GM12873 (cell line): ENCODE data around the gene ALPI.

ENCODE experiments used
- TF ChIP-seq, protein P1 (sequence below): IDR thresholded peaks from 2 replicates; pipeline ENCODE4 v1.5.1; 2012; ENCODE audit warnings: low read depth, mild to moderate bottlenecking, moderate library complexity, low read length, control low read depth; ENCODE audit not compliant: insufficient read depth; ENCODE audit errors: missing control alignments

The ALPI gene

DNA sequence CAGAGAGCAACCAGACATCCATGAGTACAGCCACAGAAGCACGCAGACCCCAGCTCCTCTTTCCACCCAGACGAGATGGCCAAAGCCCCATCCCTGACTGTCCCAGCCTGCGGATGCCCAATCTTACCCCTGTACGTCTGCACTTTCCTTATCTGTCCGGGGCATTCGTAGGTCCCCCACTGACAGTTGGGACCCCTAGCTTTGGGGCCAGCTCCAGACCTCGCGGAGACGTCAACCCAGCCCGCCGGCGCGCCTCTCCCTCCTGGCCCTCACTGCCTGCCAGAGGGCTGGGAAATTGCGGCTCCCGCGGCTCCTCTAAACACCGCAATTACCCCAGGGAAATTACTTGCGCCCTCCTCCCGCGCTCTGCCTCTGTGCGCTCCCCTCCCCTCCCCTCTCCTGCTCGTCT, 29.4 kb downstream of the ALPI start:
- TF ChIP-seq, protein P1, sequence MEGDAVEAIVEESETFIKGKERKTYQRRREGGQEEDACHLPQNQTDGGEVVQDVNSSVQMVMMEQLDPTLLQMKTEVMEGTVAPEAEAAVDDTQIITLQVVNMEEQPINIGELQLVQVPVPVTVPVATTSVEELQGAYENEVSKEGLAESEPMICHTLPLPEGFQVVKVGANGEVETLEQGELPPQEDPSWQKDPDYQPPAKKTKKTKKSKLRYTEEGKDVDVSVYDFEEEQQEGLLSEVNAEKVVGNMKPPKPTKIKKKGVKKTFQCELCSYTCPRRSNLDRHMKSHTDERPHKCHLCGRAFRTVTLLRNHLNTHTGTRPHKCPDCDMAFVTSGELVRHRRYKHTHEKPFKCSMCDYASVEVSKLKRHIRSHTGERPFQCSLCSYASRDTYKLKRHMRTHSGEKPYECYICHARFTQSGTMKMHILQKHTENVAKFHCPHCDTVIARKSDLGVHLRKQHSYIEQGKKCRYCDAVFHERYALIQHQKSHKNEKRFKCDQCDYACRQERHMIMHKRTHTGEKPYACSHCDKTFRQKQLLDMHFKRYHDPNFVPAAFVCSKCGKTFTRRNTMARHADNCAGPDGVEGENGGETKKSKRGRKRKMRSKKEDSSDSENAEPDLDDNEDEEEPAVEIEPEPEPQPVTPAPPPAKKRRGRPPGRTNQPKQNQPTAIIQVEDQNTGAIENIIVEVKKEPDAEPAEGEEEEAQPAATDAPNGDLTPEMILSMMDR, result no peak

DNA sequence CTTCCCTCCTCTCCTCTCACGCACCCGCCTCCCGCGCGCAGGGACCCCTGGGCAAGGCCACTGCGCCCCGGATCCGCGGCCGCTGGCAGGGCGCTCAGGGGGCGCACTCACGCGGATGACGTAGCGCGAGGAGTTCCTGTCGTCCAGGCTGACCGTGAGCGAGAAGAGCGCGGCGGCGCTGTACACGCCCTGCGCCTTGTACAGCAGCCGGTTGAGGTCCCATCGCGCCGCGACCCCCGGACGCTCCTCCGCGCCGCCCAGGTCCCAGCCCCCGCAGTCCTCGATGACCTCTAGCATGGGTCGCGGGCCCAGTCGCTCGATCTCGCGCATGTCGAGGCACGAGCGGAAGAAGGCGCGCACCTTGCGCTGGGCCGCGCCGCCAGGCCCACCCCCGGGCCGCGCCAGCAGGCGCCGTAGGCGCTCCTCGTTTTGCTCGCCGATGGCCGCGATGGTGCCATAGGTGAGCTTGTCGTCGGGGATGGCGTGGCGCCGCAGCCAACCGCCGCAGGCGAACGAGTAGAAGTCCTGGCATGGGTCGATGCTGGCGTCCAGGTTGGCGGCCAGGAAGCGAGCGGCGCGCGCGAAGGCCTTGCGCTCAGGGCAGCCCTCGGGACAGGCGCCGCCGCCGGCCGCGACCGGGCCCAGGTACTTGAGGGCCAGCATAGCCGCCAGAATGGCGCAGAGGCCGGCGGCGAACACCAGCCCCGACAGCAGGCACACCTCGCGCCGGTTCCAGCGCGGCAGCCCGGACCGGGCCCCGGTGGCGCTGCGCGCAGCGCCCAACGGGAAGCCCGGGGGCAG, 30.0 kb downstream of the ALPI start:
- TF ChIP-seq, protein P1, result no peak

DNA sequence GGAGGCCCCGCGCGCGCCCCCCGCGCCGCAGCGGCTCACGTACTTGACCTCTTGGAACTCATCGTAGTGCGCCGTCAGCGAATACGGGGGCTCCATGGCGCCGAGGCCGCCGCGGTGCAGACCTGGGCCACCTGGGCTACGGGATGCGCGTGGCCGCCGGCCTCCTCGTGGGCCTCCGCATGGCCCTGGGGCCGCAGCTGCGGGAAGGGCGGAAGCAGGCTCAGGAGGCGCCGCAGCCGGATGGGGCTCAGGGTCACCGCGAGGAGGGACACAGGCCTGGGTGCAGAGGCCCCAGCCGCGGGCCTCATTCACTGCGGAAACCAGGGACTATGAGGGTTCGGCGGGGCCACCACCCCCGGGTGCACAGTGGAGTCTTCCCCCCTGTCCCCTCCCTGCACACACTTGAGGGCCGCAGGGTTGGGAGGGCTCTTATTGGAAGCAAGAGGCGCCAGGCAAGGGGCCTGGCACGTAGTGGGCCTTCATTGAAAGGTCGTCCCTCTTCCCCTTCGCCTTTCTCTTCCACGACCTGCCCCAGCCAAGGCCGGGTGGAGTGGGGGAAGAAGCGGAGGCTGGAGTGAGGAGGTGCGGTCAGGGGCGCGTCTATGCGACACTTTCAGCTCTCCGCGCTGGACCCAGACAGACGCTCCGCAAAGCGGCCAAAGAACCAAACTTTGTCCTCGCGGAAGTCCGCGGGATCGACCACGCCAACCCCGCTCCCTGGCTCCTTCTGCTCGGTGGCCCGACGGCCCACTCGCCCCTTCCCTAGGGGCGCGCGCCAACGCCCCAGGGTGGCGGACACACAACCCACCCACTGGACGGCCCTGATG, 30.8 kb downstream of the ALPI start:
- TF ChIP-seq, protein P1, result no peak

DNA sequence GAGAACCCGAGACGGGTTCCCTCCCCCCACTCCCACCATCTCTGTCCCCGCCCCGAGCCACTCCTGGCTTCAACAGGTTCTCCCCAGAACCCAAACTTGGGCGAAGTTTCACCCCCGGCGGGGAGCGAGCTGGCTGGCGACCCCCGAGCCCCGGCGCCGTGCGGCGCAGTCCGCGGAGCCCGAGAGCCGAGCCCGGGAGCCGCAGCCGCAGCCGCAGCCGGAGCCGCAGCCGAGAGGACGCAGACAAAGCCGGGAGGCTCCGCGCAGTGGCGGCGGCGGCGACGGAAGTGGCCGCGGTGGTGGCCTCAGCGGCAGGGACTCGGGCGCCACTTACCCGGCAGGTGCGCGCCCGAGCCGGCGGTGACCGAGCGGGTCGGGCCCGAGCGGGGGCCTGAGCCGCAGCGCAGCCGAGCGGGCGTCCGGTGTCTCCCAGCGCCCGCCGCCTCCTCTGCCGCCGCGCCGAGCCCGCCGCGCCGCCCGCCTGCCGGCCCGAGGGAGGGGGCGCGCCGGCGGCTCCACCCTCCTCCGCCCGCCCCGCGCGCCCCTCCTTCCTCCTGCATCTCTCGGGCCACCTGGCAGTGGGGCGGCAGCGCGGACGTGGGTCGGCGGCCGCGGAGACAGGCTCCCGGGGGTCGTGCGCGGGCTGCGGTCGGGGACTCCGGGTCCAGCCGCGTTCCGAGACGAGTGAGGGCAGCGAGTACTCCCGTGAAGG, 31.6 kb downstream of the ALPI start, which contains the start of gene ECEL1:
Gene ECEL1, minus strand, starts transcription at position 450 of the 712 bp plus-strand sequence. CDS start 1,181 bp downstream, outside the sequence.
- TF ChIP-seq, protein P1, result no peak

DNA sequence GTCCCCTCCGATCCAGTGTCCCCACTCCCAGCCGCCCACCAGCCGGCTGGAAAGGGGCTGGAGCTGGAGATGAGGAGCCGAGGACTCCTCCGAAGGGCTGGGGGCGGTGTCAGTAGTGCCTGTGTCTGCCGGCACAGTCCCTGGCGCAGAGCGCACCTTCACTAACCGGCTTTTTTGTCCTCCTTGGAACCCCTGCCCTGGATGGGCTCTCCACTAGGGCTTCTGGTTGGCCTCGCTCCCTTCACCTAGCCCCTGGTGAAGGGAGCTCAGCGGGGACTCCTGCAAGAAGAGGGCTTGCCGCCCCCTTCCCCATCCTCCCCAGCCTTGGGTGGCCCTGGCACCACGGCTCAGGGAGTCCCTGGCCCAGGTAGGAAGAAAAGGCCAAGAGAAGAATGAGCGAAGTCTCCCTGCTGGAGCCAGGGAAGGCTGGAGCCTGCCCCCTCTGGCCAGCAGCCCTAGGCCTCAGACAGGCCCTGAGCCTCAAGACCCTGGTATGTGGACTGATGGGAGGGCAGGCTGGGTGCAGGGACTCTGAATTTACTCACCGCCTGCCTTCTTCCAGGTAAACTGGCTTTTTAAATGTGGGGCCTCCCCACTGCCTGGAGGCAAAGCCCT, 32.3 kb downstream of the ALPI start:
- TF ChIP-seq, protein P1, result no peak

DNA sequence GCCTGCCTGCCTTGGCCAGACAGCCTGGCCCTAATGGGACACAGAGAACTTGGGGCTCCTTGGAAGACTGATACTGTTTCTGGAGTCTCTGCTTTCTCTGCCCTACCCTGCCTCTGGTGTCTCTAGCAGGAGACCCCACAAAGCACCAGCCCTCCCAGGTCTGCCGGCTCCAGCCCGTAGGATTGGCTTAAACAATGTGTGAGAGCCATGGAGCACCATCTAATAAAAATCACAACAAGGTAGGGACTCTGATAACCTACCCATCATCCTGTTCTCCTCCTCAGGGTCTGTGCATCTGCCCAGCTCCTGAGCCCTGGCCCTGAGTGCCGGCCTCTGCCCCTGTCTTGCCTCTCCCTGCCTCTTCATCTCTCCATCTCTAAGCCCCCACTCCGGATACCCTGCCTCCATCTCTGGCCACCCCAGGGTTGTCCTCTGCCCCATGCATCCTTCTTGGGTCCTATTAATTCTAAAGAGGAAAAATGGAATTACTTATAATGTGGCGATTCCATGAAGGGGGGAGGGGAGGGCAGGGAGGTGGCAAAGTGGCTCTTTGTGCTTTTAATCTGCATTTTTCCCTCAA, 32.9 kb downstream of the ALPI start:
- TF ChIP-seq, protein P1, result no peak
